AG09309 (cell line): ENCODE measurements around the gene MRPL53.

Experiments used
- DNase-seq: peaks from one replicate; pipeline ENCODE4 v3.0.0-alpha.2; 2010; ENCODE audit warnings: low read depth
- H3K4me3 ChIP-seq: 2 replicates; pipeline ENCODE4 v1.5.1; 2011; ENCODE audit warnings: mild to moderate bottlenecking, low read depth, low read length, moderate library complexity; ENCODE audit not compliant: control insufficient read depth
- CTCF ChIP-seq: IDR thresholded peaks from 2 replicates; pipeline ENCODE4 v1.5.1; 2011; ENCODE audit warnings: mild to moderate bottlenecking, low read depth, low read length, inconsistent platforms; ENCODE audit not compliant: insufficient read depth, control insufficient read depth; ENCODE audit errors: missing control alignments

Gene MRPL53

GRCh38 chr2:74472086-74472944, at the start of gene MRPL53:
Gene MRPL53 (minus strand): TSS chr2:74472680. CDS start chr2:74472660, 20 bp downstream.
- peak; percentile 75 for DNase-seq
- peak within 1 kb of the TSS; percentile 61 for H3K4me3 ChIP-seq
- TF ChIP-seq CTCF, result no peak

GRCh38 chr2:74516650-74517049, 44.2 kb upstream of the MRPL53 start:
- TF ChIP-seq CTCF, result no peak
- no peak overlapping the region for H3K4me3 ChIP-seq
- no peak for DNase-seq

- TF ChIP-seq CTCF, result no peak
- no peak for DNase-seq
- H3K4me3 ChIP-seq, result no peak overlapping the region
Measured at GRCh38 chr2:74515981-74516633, 43.6 kb upstream of the MRPL53 start.

- H3K4me3 ChIP-seq, result no peak overlapping the region
- no peak for TF ChIP-seq CTCF
- no peak for DNase-seq
Measured at GRCh38 chr2:74515271-74515980, 42.9 kb upstream of the MRPL53 start.

GRCh38 chr2:74514368-74515270, 42.1 kb upstream of the MRPL53 start, which contains the start of gene TLX2:
Gene TLX2 (plus strand): TSS chr2:74514450. CDS start chr2:74514807, 357 bp downstream.
- H3K4me3 ChIP-seq, result no peak within 1 kb of the TSS; the same call in 1 of the 2 replicates
- no peak for DNase-seq
- TF ChIP-seq CTCF, result no peak
